Thyroid gland (tissue), 4 donors: ENCODE measurements around the gene AMDHD1. TPM values are rescaled to one million over a fixed set of nuclear protein-coding genes. Genes with fewer than 3 reads are reported as not detected.
A peak's percentile ranks its signal among the peaks of the same experiment; 100 is the strongest.

Source experiments
- DNase-seq, 2 donors: peaks; one replicate each; pipeline ENCODE4 v3.0.0-alpha.2; 2019
- H3K27ac ChIP-seq, 3 donors: fragments of 200-600 bp; sonication (generic); 1 replicate in 2 of 3; 2 replicates in 1 of 3; pipeline ENCODE4 v1.5.1; 2016 to 2019; ENCODE audit warnings: mild to moderate bottlenecking in 1 of 3, moderate library complexity in 1 of 3
- H3K27me3 ChIP-seq: fragments of 200-600 bp; sonication (generic); one replicate; pipeline ENCODE4 v1.5.1; 2019
- H3K36me3 ChIP-seq, 2 donors: fragments of 200-600 bp; sonication (generic); one replicate each; pipeline ENCODE4 v1.5.1; 2016 to 2019
- H3K4me1 ChIP-seq, 2 donors: fragments of 200-600 bp; sonication (generic); one replicate each; pipeline ENCODE4 v1.5.1; 2017 to 2019
- H3K4me3 ChIP-seq, 3 donors: fragments of 200-600 bp; sonication (generic); replicated peaks in 1 of 3; 1 replicate in 2 of 3; 2 replicates in 1 of 3; pipeline ENCODE4 v1.5.1; 2016; ENCODE audit warnings: mild to moderate bottlenecking in 1 of 3
- H3K9me3 ChIP-seq: fragments of 200-600 bp; sonication (generic); one replicate; pipeline ENCODE4 v1.5.1; 2017
- CTCF ChIP-seq, 6 experiments: fragments of 200-600 bp in 3 of 6; fragments of 450-650 bp in 3 of 6; sonication (generic) in 3 of 6; IDR thresholded peaks; one replicate each; pipeline ENCODE4 v1.5.1; 2016 to 2019; ENCODE audit warnings: antibody characterized with exemption in 6 of 6, mild to moderate bottlenecking in 2 of 6, inconsistent platforms in 1 of 6, moderate library complexity in 1 of 6
- POLR2A ChIP-seq, 2 donors: fragments of 450-650 bp; IDR thresholded peaks; one replicate each; pipeline ENCODE4 v1.6.1; 2017; ENCODE audit warnings: antibody characterized with exemption in 2 of 2, mild to moderate bottlenecking in 2 of 2, moderate library complexity in 1 of 2
- WGBS, 2 donors: methylation state at CpG; one replicate each; pipeline ENCODE4 v1.1.5; 2017; 5-methylcytosine and 5-hydroxymethylcytosine counted together
- intact Hi-C: fragments of 100-400 bp; cut with DNase I; formaldehyde crosslinking; loops from one replicate; pipeline ENCODE4 v1.15.1; 2023
- total RNA-seq, 4 donors: library from RNA; depleted of rRNA; stranded (reverse); fragments of >200 nt; gene quantifications; one replicate each; pipeline ENCODE4 v1.2.3, GENCODE V29; 2016

AMDHD1 gene
- total RNA-seq, 4 donors from 2014 or later, result 0.54 to 0.81 (median 0.78) TPM; not detected in 1

DNA sequence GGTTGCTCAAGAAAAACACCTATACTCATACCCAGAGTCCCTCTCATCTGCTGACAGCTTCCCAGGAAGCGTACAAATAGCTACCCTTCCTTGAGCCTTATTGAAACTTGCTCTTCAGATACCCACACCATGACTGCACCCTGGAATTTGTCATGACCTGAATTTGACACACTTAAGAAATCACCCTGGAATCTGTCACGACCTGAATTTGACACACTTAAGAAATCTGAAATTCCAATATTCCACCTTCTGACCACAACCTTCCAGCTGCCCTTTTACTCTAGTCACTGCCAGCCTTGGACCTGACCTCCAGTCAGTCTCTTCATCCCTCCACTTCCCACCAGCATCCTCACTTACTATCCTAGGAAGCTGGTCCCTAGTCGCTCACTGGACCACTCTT lies 54.1 kb downstream of the AMDHD1 start:
- Histone ChIP-seq H3K36me3 (peaks cover 0 to 4% of the 10 kb centered on the region in 2 donors), H3K4me3 (no peak overlapping the region), H3K27me3 (no peaks in the 10 kb centered on the region), H3K4me1 (no peaks in the 10 kb centered on the region), H3K27ac (no peak overlapping the region), H3K9me3 (no peaks in the 10 kb centered on the region)
- WGBS, 2 donors, result 81 to 87% methylated on average over 3 of the region's 3 CpGs
- TF ChIP-seq POLR2A (IDR thresholded peaks at IDR 0.05) (no peak), CTCF (IDR thresholded peaks at IDR 0.05) (no peak)
- DNase-seq, result no peak
- intact Hi-C loops, result loop anchor here (10.0 kb wide), 1 partner anchor 82 kb away; no protein-coding TSS in a partner anchor

DNA sequence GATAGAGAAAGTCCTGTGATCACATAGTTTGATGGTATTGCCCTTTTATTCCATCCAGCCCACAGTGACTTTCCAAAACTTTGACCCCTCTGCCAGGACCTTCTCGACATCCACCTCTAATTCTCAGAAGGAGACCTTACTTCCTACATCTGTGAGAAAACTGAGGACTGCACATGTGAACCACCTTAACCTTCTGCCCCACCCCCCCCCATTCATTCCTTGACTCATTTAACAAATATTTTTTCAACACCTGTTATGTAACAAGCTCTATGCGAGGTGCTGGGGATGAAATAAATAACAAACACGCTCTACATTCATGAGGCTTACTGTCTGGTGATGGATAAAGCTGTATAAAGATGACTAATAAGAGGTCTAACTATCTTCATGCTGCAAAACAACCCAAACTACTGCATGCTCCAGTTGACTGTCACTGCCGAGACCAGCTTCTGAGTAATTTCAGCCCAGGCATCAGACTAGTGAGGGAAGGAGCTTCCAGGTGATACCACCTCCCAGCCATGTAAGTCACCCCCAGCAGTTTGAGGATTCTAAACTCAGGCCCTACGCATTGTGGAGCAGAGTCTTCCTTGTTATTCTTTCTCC lies 54.9 kb downstream of the AMDHD1 start:
- WGBS, 2 donors, result 80 to 90% methylated on average over 5 of the region's 5 CpGs
- Histone ChIP-seq H3K27ac (no peak overlapping the region), H3K9me3 (no peaks in the 10 kb centered on the region), H3K4me3 (no peak overlapping the region), H3K27me3 (no peaks in the 10 kb centered on the region), H3K36me3 (peaks cover 7% of the 10 kb centered on the region in 2 donors), H3K4me1 (no peaks in the 10 kb centered on the region)
- intact Hi-C loops, result loop anchor here (10.0 kb wide), 1 partner anchor 83 kb away; no protein-coding TSS in a partner anchor
- TF ChIP-seq CTCF (IDR thresholded peaks at IDR 0.05) (no peak), POLR2A (IDR thresholded peaks at IDR 0.05) (no peak)
- no peak for DNase-seq

- no peaks in the 10 kb centered on the region for H3K4me1 ChIP-seq
- H3K27ac ChIP-seq, result no peak overlapping the region
- H3K36me3 ChIP-seq, result peaks cover 10 to 13% of the 10 kb centered on the region in 2 donors
- WGBS, 2 donors, result 23 to 25% methylated on average over 7 of the region's 7 CpGs
- H3K9me3 ChIP-seq, result no peaks in the 10 kb centered on the region
- DNase-seq, result peak; percentile 36 to 45
- intact Hi-C loops, result loop anchor here (10.0 kb wide), 1 partner anchor 84 kb away; no protein-coding TSS in a partner anchor
- H3K27me3 ChIP-seq, result no peaks in the 10 kb centered on the region
- no peak overlapping the region for H3K4me3 ChIP-seq
- TF ChIP-seq POLR2A (IDR thresholded peaks at IDR 0.05) (no peak), CTCF (IDR thresholded peaks at IDR 0.05) (peak in 5 of 6 experiments; percentile 36 to 76 (median 65))
Measured at GRCh38 chr12:95998611-95999286, 55.6 kb downstream of the AMDHD1 start.

GRCh38 chr12:95999484-95999883 lies 56.4 kb downstream of the AMDHD1 start:
- intact Hi-C loops, result loop anchor here (10.0 kb wide), 1 partner anchor 85 kb away; no protein-coding TSS in a partner anchor
- Histone ChIP-seq H3K9me3 (no peaks in the 10 kb centered on the region), H3K4me3 (no peak overlapping the region), H3K27me3 (no peaks in the 10 kb centered on the region), H3K27ac (no peak overlapping the region), H3K4me1 (no peaks in the 10 kb centered on the region), H3K36me3 (peaks cover 14 to 21% of the 10 kb centered on the region in 2 donors)
- TF ChIP-seq POLR2A (IDR thresholded peaks at IDR 0.05) (no peak), CTCF (IDR thresholded peaks at IDR 0.05) (no peak)
- WGBS, 2 donors, result 86 to 87% methylated on average over 5 of the region's 5 CpGs
- DNase-seq, result no peak

DNA sequence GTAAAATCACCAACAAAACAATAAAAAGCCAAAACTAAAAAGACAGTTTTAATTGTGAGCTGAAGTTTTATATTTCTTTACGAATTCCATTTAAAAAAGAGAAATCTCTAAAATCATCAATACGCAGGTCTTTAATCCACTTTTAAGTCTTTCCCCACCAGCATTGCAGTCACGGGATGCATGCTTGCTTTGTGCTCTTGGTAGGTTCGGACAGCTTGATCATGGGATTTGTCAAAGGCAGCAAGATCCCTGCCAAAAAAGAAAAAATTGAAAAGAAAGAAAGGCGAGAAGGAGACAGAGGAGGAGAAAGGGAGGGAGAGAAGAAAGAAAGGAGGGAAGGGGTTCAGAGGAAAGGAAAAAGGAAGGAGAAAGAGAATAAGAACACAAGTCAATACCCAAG lies 57.7 kb downstream of the AMDHD1 start:
- intact Hi-C loops, result no loop called here
- H3K9me3 ChIP-seq, result no peaks in the 10 kb centered on the region
- no peak overlapping the region for H3K27ac ChIP-seq
- no peaks in the 10 kb centered on the region for H3K27me3 ChIP-seq
- no peak overlapping the region for H3K4me3 ChIP-seq
- 90 to 97% methylated on average over 5 of the region's 5 CpGs for WGBS, 2 donors
- DNase-seq, result no peak
- no peaks in the 10 kb centered on the region for H3K4me1 ChIP-seq
- H3K36me3 ChIP-seq, result peaks cover 28 to 34% of the 10 kb centered on the region in 2 donors
- TF ChIP-seq CTCF (IDR thresholded peaks at IDR 0.05), result no peak
- TF ChIP-seq POLR2A (IDR thresholded peaks at IDR 0.05), result no peak
